LNCaP clone FGC (cell line): Measurements from ENCODE around the gene CDK14.

Experiments used
- DNase-seq: peaks from one replicate; pipeline ENCODE4 v3.0.0-alpha.2; 2011; ENCODE audit warnings: low read depth
- H3K4me3 ChIP-seq: 2 replicates; pipeline ENCODE4 v1.5.1; 2011; ENCODE audit warnings: mild to moderate bottlenecking, low read depth, low read length, control low read depth
- TF ChIP-seq, protein P1 (sequence below): IDR thresholded peaks from 2 replicates; pipeline ENCODE4 v1.5.1; 2012; ENCODE audit warnings: mild to moderate bottlenecking; ENCODE audit not compliant: control insufficient read depth, insufficient read depth; ENCODE audit errors: extremely low read depth

The CDK14 gene

DNA sequence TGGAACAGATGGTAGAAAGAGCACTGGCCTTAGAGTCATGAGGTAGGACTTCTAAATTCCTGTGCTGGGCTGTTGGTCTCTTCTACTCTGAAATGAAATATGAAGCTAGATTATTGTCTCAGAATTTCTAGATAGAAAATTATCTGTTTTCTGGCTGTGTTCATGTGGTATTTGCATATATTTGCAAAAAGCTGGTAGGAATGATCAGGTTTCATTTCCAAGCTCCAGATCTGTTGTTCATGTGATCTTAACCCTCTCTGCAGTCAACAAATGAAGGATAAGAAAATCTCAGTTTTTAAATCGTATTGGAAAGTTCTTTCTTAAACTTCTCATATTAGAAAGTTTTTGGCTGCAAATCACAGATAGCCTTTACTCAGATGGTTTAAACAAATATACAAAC lies 248.3 kb downstream of the CDK14 start:
- no peak for DNase-seq
- H3K4me3 ChIP-seq, result no peak overlapping the region
- TF ChIP-seq, protein P1, sequence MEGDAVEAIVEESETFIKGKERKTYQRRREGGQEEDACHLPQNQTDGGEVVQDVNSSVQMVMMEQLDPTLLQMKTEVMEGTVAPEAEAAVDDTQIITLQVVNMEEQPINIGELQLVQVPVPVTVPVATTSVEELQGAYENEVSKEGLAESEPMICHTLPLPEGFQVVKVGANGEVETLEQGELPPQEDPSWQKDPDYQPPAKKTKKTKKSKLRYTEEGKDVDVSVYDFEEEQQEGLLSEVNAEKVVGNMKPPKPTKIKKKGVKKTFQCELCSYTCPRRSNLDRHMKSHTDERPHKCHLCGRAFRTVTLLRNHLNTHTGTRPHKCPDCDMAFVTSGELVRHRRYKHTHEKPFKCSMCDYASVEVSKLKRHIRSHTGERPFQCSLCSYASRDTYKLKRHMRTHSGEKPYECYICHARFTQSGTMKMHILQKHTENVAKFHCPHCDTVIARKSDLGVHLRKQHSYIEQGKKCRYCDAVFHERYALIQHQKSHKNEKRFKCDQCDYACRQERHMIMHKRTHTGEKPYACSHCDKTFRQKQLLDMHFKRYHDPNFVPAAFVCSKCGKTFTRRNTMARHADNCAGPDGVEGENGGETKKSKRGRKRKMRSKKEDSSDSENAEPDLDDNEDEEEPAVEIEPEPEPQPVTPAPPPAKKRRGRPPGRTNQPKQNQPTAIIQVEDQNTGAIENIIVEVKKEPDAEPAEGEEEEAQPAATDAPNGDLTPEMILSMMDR, result no peak

DNA sequence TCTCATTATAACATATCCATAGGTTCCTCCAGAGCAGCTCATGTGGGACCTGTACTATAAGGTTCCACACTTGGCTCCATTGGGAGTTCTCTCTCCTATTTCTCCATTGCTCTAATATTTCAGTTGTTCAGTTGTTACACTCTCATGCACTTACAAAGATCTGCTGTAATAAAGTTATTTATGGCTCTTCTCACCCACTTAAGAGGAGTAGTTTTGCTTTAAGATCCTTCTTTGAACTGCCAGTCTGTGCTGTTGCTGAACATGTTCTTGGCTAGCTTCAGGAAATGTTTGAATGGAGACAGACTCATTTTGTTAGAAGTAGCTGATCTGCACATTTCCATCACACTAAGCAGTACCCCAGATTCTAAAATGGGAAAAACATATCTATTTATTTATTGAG lies 250.1 kb downstream of the CDK14 start:
- no peak for DNase-seq
- H3K4me3 ChIP-seq, result no peak overlapping the region
- TF ChIP-seq, protein P1, result no peak

DNA sequence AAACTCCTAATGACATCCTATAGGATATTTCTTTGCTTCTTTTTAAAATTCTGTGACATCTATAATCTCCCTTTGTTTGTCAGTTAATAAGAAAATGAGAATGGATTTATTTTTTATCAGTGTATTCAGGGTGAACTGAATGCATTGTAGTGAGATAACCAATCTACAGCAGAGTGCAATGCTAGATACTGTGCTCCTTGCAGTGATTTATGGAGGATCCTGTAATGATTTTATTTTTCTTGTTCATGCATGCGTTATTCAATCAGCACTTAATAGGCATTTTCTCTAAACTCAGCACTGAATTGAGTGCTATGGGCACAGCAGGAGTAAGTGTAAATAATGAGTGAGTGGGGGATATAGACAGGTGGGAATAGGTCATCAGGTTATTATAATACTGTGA lies 253.9 kb downstream of the CDK14 start:
- TF ChIP-seq, protein P1, result no peak
- DNase-seq, result no peak
- H3K4me3 ChIP-seq, result no peak overlapping the region

DNA sequence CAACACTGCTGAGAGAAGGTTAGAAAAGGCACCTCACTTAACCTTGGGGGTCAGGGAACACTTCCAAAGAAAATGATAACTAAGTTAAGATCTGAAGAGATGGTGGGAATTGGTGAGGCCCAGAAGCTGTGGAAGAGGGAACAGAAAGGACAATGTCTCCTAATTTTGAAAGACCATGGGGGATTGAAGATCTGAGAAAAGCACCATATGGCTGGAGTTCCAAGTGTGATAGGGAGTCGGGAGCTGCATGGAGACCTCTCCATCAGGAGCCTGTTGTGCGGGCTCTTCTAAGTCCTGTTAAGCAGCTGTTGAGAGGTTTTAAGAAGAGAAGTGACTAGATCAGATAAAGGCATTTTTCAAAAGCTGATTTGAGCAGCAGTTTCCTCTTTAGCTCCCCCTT lies 254.3 kb downstream of the CDK14 start:
- TF ChIP-seq, protein P1, result no peak

DNA sequence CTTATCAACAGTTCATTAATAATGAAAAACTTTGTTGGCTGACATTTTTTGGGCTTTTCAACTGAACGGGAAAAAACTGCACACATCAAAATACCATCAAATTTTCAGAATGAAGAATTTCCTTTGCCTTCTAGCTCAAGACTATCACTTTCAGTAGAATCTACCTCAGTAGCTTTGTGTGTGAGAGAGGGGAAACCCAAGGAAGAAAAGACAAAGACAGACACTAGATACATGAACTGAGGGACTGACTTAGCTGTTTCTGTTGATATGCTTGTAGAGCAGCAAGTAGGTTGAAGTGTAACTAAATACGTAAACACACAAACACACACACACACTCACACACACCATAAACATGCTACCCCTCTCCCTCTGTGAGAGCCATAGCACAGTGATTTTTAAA lies 257.1 kb downstream of the CDK14 start:
- TF ChIP-seq, protein P1, result no peak
- H3K4me3 ChIP-seq, result no peak overlapping the region
- no peak for DNase-seq

More for the DNA sequence above, 254.3 kb downstream of the CDK14 start:
- DNase-seq, result no peak
- H3K4me3 ChIP-seq, result no peak overlapping the region

DNA sequence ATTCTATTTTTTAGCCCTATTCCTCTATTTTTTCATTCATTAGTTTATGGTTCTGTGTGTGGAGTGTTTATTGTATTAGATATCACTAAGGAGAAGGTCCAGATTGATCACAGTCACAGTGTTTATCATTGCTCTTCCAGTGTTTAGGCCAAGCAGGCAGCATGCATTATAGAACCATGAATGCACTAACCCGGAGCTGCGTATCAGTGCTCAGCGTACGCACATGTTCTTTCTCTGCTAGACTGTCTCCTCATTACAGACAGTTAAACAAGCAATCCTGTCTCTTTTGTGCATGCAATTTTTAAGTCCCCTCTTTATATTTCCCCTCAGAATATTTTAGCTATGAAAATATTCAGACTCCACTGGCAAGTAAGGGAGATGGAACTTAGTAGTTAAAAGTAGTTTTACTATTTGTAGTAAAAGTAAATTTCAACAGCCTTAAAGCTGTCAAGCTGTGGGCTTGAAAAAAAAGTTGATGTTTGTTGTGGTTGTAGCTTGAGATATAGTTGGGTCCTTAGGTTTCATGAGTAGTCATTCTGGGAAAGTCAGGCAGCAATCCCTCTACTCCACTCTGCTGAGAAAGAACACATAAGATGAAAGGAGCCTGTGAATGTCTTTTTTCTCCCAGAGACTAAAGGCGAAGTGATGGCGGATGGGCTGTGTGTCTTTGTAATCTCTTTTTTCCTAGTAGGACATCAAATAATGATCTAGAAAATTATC lies 260.4 kb downstream of the CDK14 start:
- no peak overlapping the region for H3K4me3 ChIP-seq
- TF ChIP-seq, protein P1, result no peak
- no peak for DNase-seq

DNA sequence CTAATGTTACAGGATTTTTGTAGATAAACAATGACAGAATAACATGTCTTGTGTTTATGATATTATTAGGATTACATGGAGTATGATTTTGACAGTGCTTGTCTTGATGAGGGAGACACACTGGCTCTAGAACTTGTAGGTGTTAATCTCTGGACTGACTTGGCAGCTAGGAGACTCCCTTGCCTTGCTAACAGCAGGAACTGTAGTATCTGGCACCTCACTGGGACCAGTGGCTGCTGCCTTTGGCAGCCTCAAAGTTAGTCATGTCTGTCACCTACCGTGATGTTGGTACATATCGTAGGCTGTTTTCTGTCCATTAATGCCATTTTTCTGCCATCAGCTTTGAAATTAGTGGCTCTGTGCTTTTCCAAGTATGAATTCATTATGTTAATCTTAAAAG lies 261.5 kb downstream of the CDK14 start:
- TF ChIP-seq, protein P1, result no peak
- no peak for DNase-seq
- no peak overlapping the region for H3K4me3 ChIP-seq
